Stimulated activated CD8-positive, alpha-beta memory T cell treated with anti-CD3 and anti-CD28 coated beads, Interleukin-15, amount 100 ng/mL, for 24 hours (primary cell): Measurements from ENCODE around the gene SULT4A1.

Source experiments
- DNase-seq: peaks from one replicate; pipeline ENCODE4 v3.0.0-alpha.2; 2020; ENCODE audit warnings: low read depth

SULT4A1 gene

GRCh38 chr22:43844560-43845545 lies 17.5 kb downstream of the SULT4A1 start:
- DNase-seq: no peak

GRCh38 chr22:43843783-43844530 lies 18.4 kb downstream of the SULT4A1 start:
- no peak for DNase-seq

GRCh38 chr22:43841742-43842141 lies 20.6 kb downstream of the SULT4A1 start:
- DNase-seq: no peak

- no peak for DNase-seq
Observed at GRCh38 chr22:43840851-43841250, 21.5 kb downstream of the SULT4A1 start.

- no peak for DNase-seq
Observed at GRCh38 chr22:43840431-43840830, 21.9 kb downstream of the SULT4A1 start.

GRCh38 chr22:43839781-43840180 lies 22.5 kb downstream of the SULT4A1 start:
- DNase-seq: no peak

GRCh38 chr22:43838571-43839307 lies 23.6 kb downstream of the SULT4A1 start:
- DNase-seq: no peak

- no peak for DNase-seq
Observed at GRCh38 chr22:43838161-43838560, 24.2 kb downstream of the SULT4A1 start.

- DNase-seq: no peak
Observed at GRCh38 chr22:43837666-43838065, 24.6 kb downstream of the SULT4A1 start.

- no peak for DNase-seq
Observed at GRCh38 chr22:43835736-43836135, 26.6 kb downstream of the SULT4A1 start.

GRCh38 chr22:43835166-43835565 lies 27.1 kb downstream of the SULT4A1 start:
- DNase-seq: no peak

- DNase-seq: no peak
Observed at GRCh38 chr22:43833286-43834240, 28.8 kb downstream of the SULT4A1 start.

- no peak for DNase-seq
Observed at GRCh38 chr22:43832393-43833265, 29.7 kb downstream of the SULT4A1 start.

- DNase-seq: no peak
Observed at GRCh38 chr22:43831561-43832392, 30.5 kb downstream of the SULT4A1 start.

GRCh38 chr22:43830931-43831560 lies 31.3 kb downstream of the SULT4A1 start:
- DNase-seq: no peak

- DNase-seq: no peak
Observed at GRCh38 chr22:43829904-43830851, 32.1 kb downstream of the SULT4A1 start.

GRCh38 chr22:43828998-43829782 lies 33.1 kb downstream of the SULT4A1 start:
- DNase-seq: no peak
